ENCODE data around the gene COX18.

DNA sequence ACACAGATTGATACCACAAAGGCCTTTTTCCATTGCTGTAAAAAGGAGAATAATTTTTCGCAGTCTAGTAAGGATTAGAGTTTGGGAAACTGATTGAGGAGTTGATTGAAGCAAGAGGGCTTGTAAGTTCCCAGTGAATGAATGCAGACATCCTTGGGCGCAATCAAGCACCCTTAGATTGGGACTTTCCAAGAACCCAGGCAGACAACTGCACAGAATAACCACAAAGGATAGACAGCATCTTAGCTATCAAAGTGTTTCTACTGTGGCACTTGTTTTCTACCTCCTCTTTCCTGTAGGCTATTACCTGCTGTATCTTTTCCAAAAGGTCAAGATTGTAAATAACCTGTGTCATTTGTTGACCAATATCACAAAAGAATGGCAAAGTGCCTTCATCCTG is 2.6 kb downstream of the COX18 start:
- TF ChIP-seq, protein P1, sequence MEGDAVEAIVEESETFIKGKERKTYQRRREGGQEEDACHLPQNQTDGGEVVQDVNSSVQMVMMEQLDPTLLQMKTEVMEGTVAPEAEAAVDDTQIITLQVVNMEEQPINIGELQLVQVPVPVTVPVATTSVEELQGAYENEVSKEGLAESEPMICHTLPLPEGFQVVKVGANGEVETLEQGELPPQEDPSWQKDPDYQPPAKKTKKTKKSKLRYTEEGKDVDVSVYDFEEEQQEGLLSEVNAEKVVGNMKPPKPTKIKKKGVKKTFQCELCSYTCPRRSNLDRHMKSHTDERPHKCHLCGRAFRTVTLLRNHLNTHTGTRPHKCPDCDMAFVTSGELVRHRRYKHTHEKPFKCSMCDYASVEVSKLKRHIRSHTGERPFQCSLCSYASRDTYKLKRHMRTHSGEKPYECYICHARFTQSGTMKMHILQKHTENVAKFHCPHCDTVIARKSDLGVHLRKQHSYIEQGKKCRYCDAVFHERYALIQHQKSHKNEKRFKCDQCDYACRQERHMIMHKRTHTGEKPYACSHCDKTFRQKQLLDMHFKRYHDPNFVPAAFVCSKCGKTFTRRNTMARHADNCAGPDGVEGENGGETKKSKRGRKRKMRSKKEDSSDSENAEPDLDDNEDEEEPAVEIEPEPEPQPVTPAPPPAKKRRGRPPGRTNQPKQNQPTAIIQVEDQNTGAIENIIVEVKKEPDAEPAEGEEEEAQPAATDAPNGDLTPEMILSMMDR (IDR thresholded peaks at IDR 0.05) = no peak
- TF ChIP-seq POLR2A (IDR thresholded peaks at IDR 0.05) = no peak
